HepG2 (cell line): ENCODE measurements around the gene ZBTB4. TPM values are rescaled to one million over a fixed set of nuclear protein-coding genes. Genes with fewer than 3 reads are reported as not detected.

ENCODE experiments used
- ATAC-seq: fragments of 200-7000 bp; cut with Tn5 transposase; 3 replicates; pipeline ENCODE4 v1.9.1; 2020; ENCODE audit warnings: mild to moderate bottlenecking, moderate library complexity
- BruUV-seq: library from RNA; stranded (reverse); fragments of 400-500 nt; replicated peaks from 2 replicates; lab custom pipeline; 2021; lab: Mats Ljungman, UMichigan
- CTCF ChIA-PET: fragments of 300-600 bp; formaldehyde crosslinking; extraction: SDS; loops from one replicate; lab custom pipeline; 2021; ENCODE audit warnings: low total read pairs, inconsistent platforms, low intra/inter-chr PET ratio; lab: Yijun Ruan, JAX
- POLR2A ChIA-PET: fragments of 350-600 bp; sonication (Branson Sonifier 250); formaldehyde crosslinking; loops from one replicate; lab custom pipeline; 2020; ENCODE audit warnings: antibody characterized with exemption, inconsistent platforms; lab: Yijun Ruan, JAX
- DNase-seq: peaks from one replicate; pipeline ENCODE4 v3.0.0-alpha.2; 2015; ENCODE audit warnings: low spot score
- FAIRE-seq: peaks from 3 replicates; lab custom pipeline; 2011; peaks lifted over from hg19 to GRCh38; lab: Jason Lieb, UNC
- H2AFZ ChIP-seq: one replicate; pipeline ENCODE4 v1.6.1; 2011; ENCODE audit warnings: low read length, inconsistent platforms
- H3K27ac ChIP-seq: fragments of 300-600 bp; 3 replicates; pipeline ENCODE4 v1.8.0; 2011; ENCODE audit warnings: mixed run types, mild to moderate bottlenecking, mixed read lengths, low read length, inconsistent platforms; ENCODE audit not compliant: insufficient read depth; ENCODE audit errors: extremely low read length
- H3K27me3 ChIP-seq, 2 experiments: fragments of 200-600 bp in 1 of 2; 2 replicates in 1 of 2; 3 replicates in 1 of 2; pipeline versions ENCODE4 v1.6.0 to v1.8.0; 2011; ENCODE audit warnings: low read length in 2 of 2, mild to moderate bottlenecking in 2 of 2, moderate library complexity in 2 of 2, inconsistent platforms in 1 of 2; ENCODE audit not compliant: insufficient read depth in 2 of 2, control insufficient read depth in 1 of 2
- H3K36me3 ChIP-seq, 2 experiments: fragments of 200-600 bp in 1 of 2; replicated peaks in 1 of 2; 2 replicates in 1 of 2; 3 replicates in 1 of 2; pipeline versions ENCODE4 v1.5.1 to v1.8.0; 2011; ENCODE audit warnings: low read length in 2 of 2, inconsistent platforms in 1 of 2; ENCODE audit not compliant: insufficient read depth in 2 of 2, control insufficient read depth in 1 of 2
- H3K4me1 ChIP-seq: 2 replicates; pipeline ENCODE4 v1.5.1; 2012; ENCODE audit warnings: low read length, inconsistent platforms; ENCODE audit not compliant: insufficient read depth
- H3K4me2 ChIP-seq: 2 replicates; pipeline ENCODE4 v1.6.0; 2011; ENCODE audit warnings: low read depth, low read length, inconsistent platforms
- H3K4me3 ChIP-seq, 3 experiments: fragments of 200-600 bp in 1 of 3; sonication (generic), shearing (Covaris generic) in 1 of 3; replicated peaks in 1 of 3; 2 replicates each; pipeline ENCODE4 v1.5.1; 2011 to 2016; ENCODE audit warnings: low read length in 3 of 3, inconsistent platforms in 2 of 3, low read depth in 2 of 3, mild to moderate bottlenecking in 2 of 3, control low read depth in 1 of 3, mixed read lengths in 1 of 3; ENCODE audit not compliant: insufficient read depth in 1 of 3
- H3K79me2 ChIP-seq: one replicate; pipeline ENCODE4 v1.6.1; 2011; ENCODE audit warnings: low read length, inconsistent platforms; ENCODE audit not compliant: insufficient read depth
- H3K9ac ChIP-seq: 2 replicates; pipeline ENCODE4 v1.6.0; 2011; ENCODE audit warnings: mild to moderate bottlenecking, low read depth, low read length, inconsistent platforms; ENCODE audit not compliant: insufficient read depth
- H3K9me3 ChIP-seq: 2 replicates; pipeline ENCODE4 v1.5.1; 2012; ENCODE audit warnings: mild to moderate bottlenecking, low read length
- H4K20me1 ChIP-seq: 2 replicates; pipeline ENCODE4 v1.6.0; 2011; ENCODE audit warnings: inconsistent platforms, mild to moderate bottlenecking, low read length, moderate library complexity; ENCODE audit not compliant: insufficient read depth
- AKAP8 ChIP-seq: sonication (generic); formaldehyde crosslinking; IDR thresholded peaks from 2 replicates; pipeline ENCODE4 v1.5.1; 2020; ENCODE audit warnings: mild to moderate bottlenecking, missing genetic modification reagents
- ARHGAP35 ChIP-seq: sonication (generic); formaldehyde crosslinking; IDR thresholded peaks from 2 replicates; pipeline ENCODE4 v1.9.0; 2022; ENCODE audit warnings: mild to moderate bottlenecking, inconsistent platforms, moderate library complexity, missing genetic modification reagents, borderline replicate concordance
- EEA1 ChIP-seq: sonication (generic); formaldehyde crosslinking; IDR thresholded peaks from 2 replicates; pipeline ENCODE4 v1.5.1; 2020; ENCODE audit warnings: mild to moderate bottlenecking, missing genetic modification reagents, borderline replicate concordance
- GFI1 ChIP-seq: sonication (generic); formaldehyde crosslinking; IDR thresholded peaks from 2 replicates; pipeline ENCODE4 v1.5.0; 2020; ENCODE audit warnings: missing genetic modification reagents, mild to moderate bottlenecking, borderline replicate concordance
- HMG20A ChIP-seq: IDR thresholded peaks from 2 replicates; pipeline ENCODE4 v1.6.1; 2016; ENCODE audit warnings: borderline replicate concordance
- ISL2 ChIP-seq: sonication (generic); formaldehyde crosslinking; IDR thresholded peaks from 2 replicates; pipeline ENCODE4 v1.5.0; 2020; ENCODE audit warnings: missing genetic modification reagents
- POLR2G ChIP-seq: fragments of 200-400 bp; formaldehyde crosslinking; IDR thresholded peaks from 2 replicates; pipeline ENCODE4 v1.6.1; 2018; ENCODE audit warnings: mild to moderate bottlenecking, low read depth, low read length, moderate library complexity
- RBFOX2 ChIP-seq: fragments of 200-400 bp; formaldehyde crosslinking; IDR thresholded peaks from 2 replicates; pipeline ENCODE4 v1.6.1; 2017; ENCODE audit warnings: low read depth, mild to moderate bottlenecking, low read length
- SRSF1 ChIP-seq: fragments of 200-400 bp; formaldehyde crosslinking; optimal IDR thresholded peaks from 2 replicates; pipeline ENCODE3; 2017; ENCODE audit warnings: mild to moderate bottlenecking, low read depth, low read length, moderate library complexity
- SYNCRIP ChIP-seq: fragments of 200-400 bp; formaldehyde crosslinking; IDR thresholded peaks from 2 replicates; pipeline ENCODE4 v1.6.1; 2018; ENCODE audit warnings: mild to moderate bottlenecking, low read depth, low read length; ENCODE audit not compliant: insufficient read depth
- ZFP36 ChIP-seq: fragments of 150-350 bp; IDR thresholded peaks from 2 replicates; pipeline ENCODE4 v1.6.1; 2018; ENCODE audit warnings: borderline replicate concordance, low read length, low read depth; ENCODE audit not compliant: partially characterized antibody
- ZFYVE20 ChIP-seq: sonication (generic); formaldehyde crosslinking; IDR thresholded peaks from 2 replicates; pipeline ENCODE4 v1.8.0; 2023; ENCODE audit warnings: low read depth, mild to moderate bottlenecking, moderate library complexity, missing genetic modification reagents, borderline replicate concordance
- ZNF660 ChIP-seq: sonication (generic); formaldehyde crosslinking; IDR thresholded peaks from 2 replicates; pipeline ENCODE4 v1.5.1; 2020; ENCODE audit warnings: mild to moderate bottlenecking, low read depth, missing genetic modification reagents, borderline replicate concordance
- ZNF670 ChIP-seq: sonication (generic); formaldehyde crosslinking; IDR thresholded peaks from 2 replicates; pipeline ENCODE4 v1.8.0; 2022; ENCODE audit warnings: mild to moderate bottlenecking, missing genetic modification reagents, borderline replicate concordance
- ZNF883 ChIP-seq: sonication (generic); formaldehyde crosslinking; IDR thresholded peaks from 2 replicates; pipeline ENCODE4 v1.5.1; 2020; ENCODE audit warnings: mild to moderate bottlenecking, missing genetic modification reagents; ENCODE audit errors: not compliant biosample characterization
- WGBS: methylation state at CpG from one replicate; pipeline ENCODE4 v1.1.6; 2017; ENCODE audit warnings: low lambda C conversion rate; 5-methylcytosine and 5-hydroxymethylcytosine counted together
- in situ Hi-C: cut with HindIII; loops from 2 replicates; pipeline ENCODE4 v1.10.0; 2017; ENCODE audit warnings: low pct_unique_long_range_greater_than_20kb; ENCODE audit not compliant: extremely low pct_ligation_motif_present
- intact Hi-C: fragments of 100-400 bp; cut with micrococcal nuclease; formaldehyde crosslinking; loops from one replicate; pipeline ENCODE4 v1.10.0; 2022; ENCODE audit not compliant: unreplicated experiment
- polyA plus RNA-seq, 8 experiments: library from polyadenylated mRNA; depleted of rRNA in 3 of 8; stranded (reverse) in 7 of 8; unstranded in 1 of 8; fragments of >200 nt; fragmentation: Illumina TruSeq in 4 of 8; extraction: Trizol in 4 of 8; gene quantifications; 2 replicates each; pipeline versions ENCODE4 v1.2.1 to v1.2.3, GENCODE V29; 2011 to 2016; ENCODE audit warnings: low read depth in 4 of 8, missing spikeins in 1 of 8, mixed read lengths in 1 of 8; ENCODE audit not compliant: insufficient read depth in 1 of 8
- total RNA-seq, 5 experiments: library from RNA; depleted of rRNA; stranded (reverse); fragments of >200 nt; fragmentation: Illumina TruSeq; extraction: Trizol; gene quantifications; 2 replicates each; pipeline ENCODE4 v1.2.3, GENCODE V29; 2016; ENCODE audit warnings: low read depth in 1 of 5
- TF ChIP-seq, protein P1 (sequence below): sonication (generic); formaldehyde crosslinking; IDR thresholded peaks from 2 replicates; pipeline ENCODE4; 2020; ENCODE audit warnings: missing genetic modification reagents, mild to moderate bottlenecking, borderline replicate concordance
- TF ChIP-seq, protein P2 (sequence below): sonication (generic); formaldehyde crosslinking; IDR thresholded peaks from 2 replicates; pipeline ENCODE4 v1.5.0; 2020; ENCODE audit warnings: mild to moderate bottlenecking, missing genetic modification reagents
- TF ChIP-seq, protein P3 (sequence below): sonication (generic); formaldehyde crosslinking; IDR thresholded peaks from 2 replicates; pipeline ENCODE4 v1.5.1; 2020; ENCODE audit warnings: mild to moderate bottlenecking, missing genetic modification reagents, moderate library complexity
- TF ChIP-seq, protein P4 (sequence below): sonication (generic); formaldehyde crosslinking; IDR thresholded peaks from 2 replicates; pipeline ENCODE4 v1.8.0; 2022; ENCODE audit warnings: mild to moderate bottlenecking, missing genetic modification reagents, moderate library complexity

ZBTB4 gene
- total and polyA plus RNA-seq, 2 of the 13 experiments (the other 11 are each of a cell fraction or from before 2014, with no cell fraction given) = 4.3 to 7.4 TPM

DNA sequence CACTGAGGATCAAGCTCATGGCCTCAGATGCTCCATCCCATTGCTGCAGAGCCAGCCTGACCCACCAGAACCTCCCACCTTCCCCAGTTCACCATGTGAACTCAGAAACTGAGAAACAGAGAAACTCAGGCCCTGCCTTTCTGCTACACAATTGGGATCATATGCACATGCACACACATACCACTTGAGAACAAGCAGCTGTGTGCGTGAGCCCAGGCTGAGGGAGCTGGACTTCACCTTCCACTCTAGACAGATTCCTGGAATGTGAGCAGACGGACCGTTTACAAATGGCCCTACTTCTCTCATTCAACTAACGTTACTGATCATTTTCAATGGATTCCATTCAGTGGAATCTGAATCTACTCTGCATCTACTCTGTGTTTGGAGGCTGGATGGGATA is 55.8 kb downstream of the ZBTB4 start:
- H3K27ac ChIP-seq = no peak overlapping the region
- DNase-seq (no peak), ATAC-seq (no peak), FAIRE-seq (no peak)
- H3K9me3 ChIP-seq = no peaks in the 10 kb centered on the region
- ChIA-PET CTCF (no interaction called here), POLR2A (interaction anchor here (0.6 to 0.9 kb wide), 2 partner anchors 43 to 111 kb away, joined by 3 read pairs; no protein-coding TSS in a partner anchor)
- 15% methylated on average over 4 of the region's 4 CpGs for WGBS
- no peak overlapping the region for H2AFZ ChIP-seq
- H3K4me3 ChIP-seq = no peak overlapping the region
- H3K27me3 ChIP-seq = peaks cover 2 to 9% of the 10 kb centered on the region in 2 experiments; a peak in 3 of 5 replicates
- in situ Hi-C loops = no loop called here
- no peaks in the 10 kb centered on the region for H3K79me2 ChIP-seq
- intact Hi-C loops = no loop called here
- H3K4me2 ChIP-seq = no peak overlapping the region
- no peak overlapping the region for H3K9ac ChIP-seq
- peaks cover 21% of the 10 kb centered on the region for H3K4me1 ChIP-seq
- H4K20me1 ChIP-seq = no peaks in the 10 kb centered on the region
- BruUV-seq = no TSS peak
- no peaks in the 10 kb centered on the region for H3K36me3 ChIP-seq
- TF ChIP-seq ZFYVE20 (CRISPR knock-in tag) (no peak), HMG20A (CRISPR knock-in tag) (no peak), EEA1 (CRISPR knock-in tag) (no peak), ARHGAP35 (CRISPR knock-in tag) (no peak), ZNF883 (CRISPR knock-in tag) (no peak), GFI1 (CRISPR knock-in tag) (no peak), ZFP36 (no peak), RBFOX2 (no peak), SRSF1 (no peak), ZNF670 (CRISPR knock-in tag) (no peak), POLR2G (no peak), AKAP8 (CRISPR knock-in tag) (no peak), ZNF660 (no peak), SYNCRIP (no peak), ISL2 (CRISPR knock-in tag) (no peak)
- TF ChIP-seq, protein P1, sequence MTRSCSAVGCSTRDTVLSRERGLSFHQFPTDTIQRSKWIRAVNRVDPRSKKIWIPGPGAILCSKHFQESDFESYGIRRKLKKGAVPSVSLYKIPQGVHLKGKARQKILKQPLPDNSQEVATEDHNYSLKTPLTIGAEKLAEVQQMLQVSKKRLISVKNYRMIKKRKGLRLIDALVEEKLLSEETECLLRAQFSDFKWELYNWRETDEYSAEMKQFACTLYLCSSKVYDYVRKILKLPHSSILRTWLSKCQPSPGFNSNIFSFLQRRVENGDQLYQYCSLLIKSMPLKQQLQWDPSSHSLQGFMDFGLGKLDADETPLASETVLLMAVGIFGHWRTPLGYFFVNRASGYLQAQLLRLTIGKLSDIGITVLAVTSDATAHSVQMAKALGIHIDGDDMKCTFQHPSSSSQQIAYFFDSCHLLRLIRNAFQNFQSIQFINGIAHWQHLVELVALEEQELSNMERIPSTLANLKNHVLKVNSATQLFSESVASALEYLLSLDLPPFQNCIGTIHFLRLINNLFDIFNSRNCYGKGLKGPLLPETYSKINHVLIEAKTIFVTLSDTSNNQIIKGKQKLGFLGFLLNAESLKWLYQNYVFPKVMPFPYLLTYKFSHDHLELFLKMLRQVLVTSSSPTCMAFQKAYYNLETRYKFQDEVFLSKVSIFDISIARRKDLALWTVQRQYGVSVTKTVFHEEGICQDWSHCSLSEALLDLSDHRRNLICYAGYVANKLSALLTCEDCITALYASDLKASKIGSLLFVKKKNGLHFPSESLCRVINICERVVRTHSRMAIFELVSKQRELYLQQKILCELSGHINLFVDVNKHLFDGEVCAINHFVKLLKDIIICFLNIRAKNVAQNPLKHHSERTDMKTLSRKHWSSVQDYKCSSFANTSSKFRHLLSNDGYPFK (CRISPR knock-in tag) = no peak
- TF ChIP-seq, protein P2, sequence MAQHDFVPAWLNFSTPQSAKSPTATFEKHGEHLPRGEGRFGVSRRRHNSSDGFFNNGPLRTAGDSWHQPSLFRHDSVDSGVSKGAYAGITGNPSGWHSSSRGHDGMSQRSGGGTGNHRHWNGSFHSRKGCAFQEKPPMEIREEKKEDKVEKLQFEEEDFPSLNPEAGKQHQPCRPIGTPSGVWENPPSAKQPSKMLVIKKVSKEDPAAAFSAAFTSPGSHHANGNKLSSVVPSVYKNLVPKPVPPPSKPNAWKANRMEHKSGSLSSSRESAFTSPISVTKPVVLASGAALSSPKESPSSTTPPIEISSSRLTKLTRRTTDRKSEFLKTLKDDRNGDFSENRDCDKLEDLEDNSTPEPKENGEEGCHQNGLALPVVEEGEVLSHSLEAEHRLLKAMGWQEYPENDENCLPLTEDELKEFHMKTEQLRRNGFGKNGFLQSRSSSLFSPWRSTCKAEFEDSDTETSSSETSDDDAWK = no peak
- TF ChIP-seq, protein P3, sequence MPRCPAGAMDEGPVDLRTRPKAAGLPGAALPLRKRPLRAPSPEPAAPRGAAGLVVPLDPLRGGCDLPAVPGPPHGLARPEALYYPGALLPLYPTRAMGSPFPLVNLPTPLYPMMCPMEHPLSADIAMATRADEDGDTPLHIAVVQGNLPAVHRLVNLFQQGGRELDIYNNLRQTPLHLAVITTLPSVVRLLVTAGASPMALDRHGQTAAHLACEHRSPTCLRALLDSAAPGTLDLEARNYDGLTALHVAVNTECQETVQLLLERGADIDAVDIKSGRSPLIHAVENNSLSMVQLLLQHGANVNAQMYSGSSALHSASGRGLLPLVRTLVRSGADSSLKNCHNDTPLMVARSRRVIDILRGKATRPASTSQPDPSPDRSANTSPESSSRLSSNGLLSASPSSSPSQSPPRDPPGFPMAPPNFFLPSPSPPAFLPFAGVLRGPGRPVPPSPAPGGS (CRISPR knock-in tag) = no peak
- TF ChIP-seq, protein P4, sequence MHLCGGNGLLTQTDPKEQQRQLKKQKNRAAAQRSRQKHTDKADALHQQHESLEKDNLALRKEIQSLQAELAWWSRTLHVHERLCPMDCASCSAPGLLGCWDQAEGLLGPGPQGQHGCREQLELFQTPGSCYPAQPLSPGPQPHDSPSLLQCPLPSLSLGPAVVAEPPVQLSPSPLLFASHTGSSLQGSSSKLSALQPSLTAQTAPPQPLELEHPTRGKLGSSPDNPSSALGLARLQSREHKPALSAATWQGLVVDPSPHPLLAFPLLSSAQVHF = no peak
